HG02763 (cell line): ENCODE measurements around the gene UBQLN4.
"Not testable (repeated sequence)": the region's sequence is repeated elsewhere in the genome, so short reads cannot be mapped to it uniquely, and the experiment has no call there.

Source experiments
- ATAC-seq: cut with Tn5 transposase; IDR thresholded peaks from one replicate; pipeline ENCODE4 v1.9.1; 2021; ENCODE audit warnings: mild to moderate bottlenecking, moderate library complexity; ENCODE audit not compliant: unreplicated experiment

UBQLN4 gene

GRCh38 chr1:156081180-156081916, 27.8 kb upstream of the UBQLN4 start:
- ATAC-seq, result no peak

GRCh38 chr1:156080863-156081179, 27.2 kb upstream of the UBQLN4 start:
- no peak for ATAC-seq

- no peak for ATAC-seq
Measured at GRCh38 chr1:156080241-156080862, 26.8 kb upstream of the UBQLN4 start.

- no peak for ATAC-seq
Measured at GRCh38 chr1:156079762-156080161, 26.2 kb upstream of the UBQLN4 start.

GRCh38 chr1:156078728-156079127, 25.1 kb upstream of the UBQLN4 start:
- no peak for ATAC-seq

- ATAC-seq, result no peak
Measured at GRCh38 chr1:156077430-156077760, 23.8 kb upstream of the UBQLN4 start.

GRCh38 chr1:156076609-156077429, 23.2 kb upstream of the UBQLN4 start:
- no peak for ATAC-seq

GRCh38 chr1:156075775-156076204, 22.2 kb upstream of the UBQLN4 start:
- no peak for ATAC-seq

- no peak for ATAC-seq
Measured at GRCh38 chr1:156075162-156075561, 21.6 kb upstream of the UBQLN4 start.

GRCh38 chr1:156074661-156075060, 21.1 kb upstream of the UBQLN4 start:
- no peak for ATAC-seq

GRCh38 chr1:156073740-156074139, 20.1 kb upstream of the UBQLN4 start:
- no peak for ATAC-seq

GRCh38 chr1:156073110-156073687, 19.6 kb upstream of the UBQLN4 start:
- no peak for ATAC-seq

- no peak for ATAC-seq
Measured at GRCh38 chr1:156072251-156072650, 18.7 kb upstream of the UBQLN4 start.

- ATAC-seq, result not testable (repeated sequence)
Measured at GRCh38 chr1:156071332-156071816, 17.8 kb upstream of the UBQLN4 start.

- no peak for ATAC-seq
Measured at GRCh38 chr1:156070548-156070947, 16.9 kb upstream of the UBQLN4 start.

GRCh38 chr1:156069490-156070455, 16.2 kb upstream of the UBQLN4 start:
- ATAC-seq, result no peak

GRCh38 chr1:156067262-156067661, 13.7 kb upstream of the UBQLN4 start:
- no peak for ATAC-seq

- ATAC-seq, result no peak
Measured at GRCh38 chr1:156065871-156066270, 12.3 kb upstream of the UBQLN4 start.

GRCh38 chr1:156065212-156065611, 11.6 kb upstream of the UBQLN4 start:
- no peak for ATAC-seq

- ATAC-seq, result no peak
Measured at GRCh38 chr1:156064615-156065014, 11.0 kb upstream of the UBQLN4 start.

GRCh38 chr1:156063997-156064285, 10.3 kb upstream of the UBQLN4 start:
- no peak for ATAC-seq
